Subcutaneous adipose tissue (tissue), 4 donors: ENCODE measurements around the gene MINK1. TPM values are rescaled to one million over a fixed set of nuclear protein-coding genes. Genes with fewer than 3 reads are reported as not detected.

Experiments used
- total RNA-seq, 4 donors: library from RNA; depleted of rRNA; stranded (reverse); fragments of >200 nt; gene quantifications; one replicate each; pipeline ENCODE4 v1.1.0, GENCODE V29; 2016
- TF ChIP-seq, protein P1 (sequence below): fragments of 450-650 bp; IDR thresholded peaks from one replicate; pipeline ENCODE4 v1.5.1; 2016; ENCODE audit warnings: low read depth, mild to moderate bottlenecking, control low read depth, antibody characterized with exemption, moderate library complexity

The MINK1 gene
- total RNA-seq, 4 donors from 2014 or later: 12.9 to 61.0 (median 28.2) TPM

- TF ChIP-seq, protein P1, sequence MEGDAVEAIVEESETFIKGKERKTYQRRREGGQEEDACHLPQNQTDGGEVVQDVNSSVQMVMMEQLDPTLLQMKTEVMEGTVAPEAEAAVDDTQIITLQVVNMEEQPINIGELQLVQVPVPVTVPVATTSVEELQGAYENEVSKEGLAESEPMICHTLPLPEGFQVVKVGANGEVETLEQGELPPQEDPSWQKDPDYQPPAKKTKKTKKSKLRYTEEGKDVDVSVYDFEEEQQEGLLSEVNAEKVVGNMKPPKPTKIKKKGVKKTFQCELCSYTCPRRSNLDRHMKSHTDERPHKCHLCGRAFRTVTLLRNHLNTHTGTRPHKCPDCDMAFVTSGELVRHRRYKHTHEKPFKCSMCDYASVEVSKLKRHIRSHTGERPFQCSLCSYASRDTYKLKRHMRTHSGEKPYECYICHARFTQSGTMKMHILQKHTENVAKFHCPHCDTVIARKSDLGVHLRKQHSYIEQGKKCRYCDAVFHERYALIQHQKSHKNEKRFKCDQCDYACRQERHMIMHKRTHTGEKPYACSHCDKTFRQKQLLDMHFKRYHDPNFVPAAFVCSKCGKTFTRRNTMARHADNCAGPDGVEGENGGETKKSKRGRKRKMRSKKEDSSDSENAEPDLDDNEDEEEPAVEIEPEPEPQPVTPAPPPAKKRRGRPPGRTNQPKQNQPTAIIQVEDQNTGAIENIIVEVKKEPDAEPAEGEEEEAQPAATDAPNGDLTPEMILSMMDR: no peak
Observed at GRCh38 chr17:4806456-4806776, 26.7 kb upstream of the MINK1 start.

- TF ChIP-seq, protein P1: no peak
Observed at GRCh38 chr17:4806777-4807604, 26.1 kb upstream of the MINK1 start, which contains the start of gene PLD2. Gene PLD2, plus strand, starts transcription at chr17:4807152. Its CDS starts 621 bp downstream, at chr17:4807773.

GRCh38 chr17:4807605-4808377, 25.3 kb upstream of the MINK1 start:
- TF ChIP-seq, protein P1: no peak

- TF ChIP-seq, protein P1: no peak
Observed at GRCh38 chr17:4808378-4808767, 24.8 kb upstream of the MINK1 start.

DNA sequence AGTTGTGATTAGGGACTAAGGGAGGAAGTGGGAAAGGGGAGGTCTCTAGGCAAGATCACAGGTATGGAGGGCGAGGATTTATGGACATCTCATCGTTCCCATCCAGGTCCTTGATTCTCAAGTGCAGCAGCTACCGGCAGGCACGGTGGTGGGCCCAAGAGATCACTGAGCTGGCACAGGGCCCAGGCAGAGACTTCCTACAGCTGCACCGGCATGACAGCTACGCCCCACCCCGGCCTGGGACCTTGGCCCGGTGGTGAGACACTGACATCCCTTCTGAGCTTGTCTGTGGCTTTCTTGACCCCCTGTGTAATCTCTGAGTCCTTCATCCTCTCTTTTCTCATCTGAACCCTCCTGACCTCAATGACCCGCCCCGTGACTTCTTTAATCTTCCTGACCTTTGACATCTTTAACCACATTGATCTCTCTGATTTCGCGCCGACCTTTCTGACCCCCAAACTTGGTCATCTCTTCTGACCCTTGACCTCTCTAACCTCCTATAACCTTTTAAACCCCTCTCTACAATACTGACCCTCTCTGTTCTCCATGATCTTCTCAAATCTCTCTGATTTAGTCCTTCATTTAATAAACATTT, 22.3 kb upstream of the MINK1 start:
- TF ChIP-seq, protein P1: no peak

DNA sequence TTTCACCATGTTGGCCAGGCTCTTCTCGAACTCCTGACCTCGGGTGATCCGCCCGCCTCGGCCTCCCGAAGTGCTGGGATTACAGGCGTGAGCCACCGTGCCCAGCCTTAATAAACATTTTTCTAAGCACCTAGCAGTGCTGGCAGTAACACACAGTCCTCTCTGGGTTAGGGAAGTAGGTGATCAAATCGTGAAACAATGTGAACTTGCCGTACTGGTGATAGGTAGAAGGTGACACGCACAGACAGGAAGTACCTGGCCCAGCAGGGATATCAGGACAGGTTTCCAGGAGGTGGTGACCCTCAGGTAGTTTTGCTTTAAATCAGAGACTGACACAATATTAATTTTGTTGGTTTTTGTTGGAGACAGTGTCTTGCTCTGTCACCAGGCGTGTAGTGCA, 21.7 kb upstream of the MINK1 start:
- TF ChIP-seq, protein P1: no peak

GRCh38 chr17:4812690-4813089, 20.4 kb upstream of the MINK1 start:
- TF ChIP-seq, protein P1: no peak
